GM12878 (cell line): ENCODE results near the gene LRRC57. TPM values are rescaled to one million over a fixed set of nuclear protein-coding genes. Genes with fewer than 3 reads are reported as not detected.

ENCODE experiments used
- BACH1 ChIP-seq: fragments of 450-650 bp; IDR thresholded peaks from 2 replicates; pipeline ENCODE4 v1.6.1; 2017; ENCODE audit warnings: mild to moderate bottlenecking, borderline replicate concordance
- BHLHE40 ChIP-seq, 2 experiments: fragments of 450-650 bp in 1 of 2; IDR thresholded peaks; 2 replicates each; pipeline ENCODE4 v1.6.1; 2011 to 2017; ENCODE audit warnings: low read depth in 2 of 2, borderline replicate concordance in 1 of 2, improper control_type of control experiment in 1 of 2, low read length in 1 of 2, mild to moderate bottlenecking in 1 of 2
- CHD2 ChIP-seq: IDR thresholded peaks from 2 replicates; pipeline ENCODE4 v1.6.1; 2011; ENCODE audit warnings: low read depth, low read length, improper control_type of control experiment, borderline replicate concordance
- DPF2 ChIP-seq: fragments of 450-650 bp; IDR thresholded peaks from 2 replicates; pipeline ENCODE4 v1.6.1; 2017; ENCODE audit warnings: mild to moderate bottlenecking
- GABPA ChIP-seq: IDR thresholded peaks from 2 replicates; pipeline ENCODE4 v1.6.1; 2014; ENCODE audit warnings: antibody characterized with exemption, low read depth, mild to moderate bottlenecking, inconsistent platforms
- IKZF1 ChIP-seq: fragments of 450-650 bp; conservative IDR thresholded peaks from 2 replicates; pipeline ENCODE4 v1.6.1; 2017; ENCODE audit warnings: antibody characterized with exemption, mild to moderate bottlenecking
- IRF4 ChIP-seq: IDR thresholded peaks from 2 replicates; pipeline ENCODE4 v1.6.1; 2011; ENCODE audit warnings: low read depth, low read length
- KAT2A ChIP-seq: conservative IDR thresholded peaks from 2 replicates; pipeline ENCODE4 v1.6.1; 2011; ENCODE audit warnings: low read depth, low read length; ENCODE audit not compliant: control insufficient read depth
- MYB ChIP-seq: fragments of 150-350 bp; IDR thresholded peaks from 2 replicates; pipeline ENCODE4 v1.6.1; 2014; ENCODE audit warnings: mild to moderate bottlenecking, low read depth, low read length, borderline replicate concordance
- NR2C2 ChIP-seq: IDR thresholded peaks from 2 replicates; pipeline ENCODE4 v1.6.1; 2011; ENCODE audit warnings: borderline replicate concordance, low read depth; ENCODE audit not compliant: control insufficient read depth, insufficient read length
- NR2F1 ChIP-seq: fragments of 450-650 bp; conservative IDR thresholded peaks from 2 replicates; pipeline ENCODE4 v1.6.1; 2017; ENCODE audit warnings: mild to moderate bottlenecking
- PKNOX1 ChIP-seq: fragments of 450-650 bp; IDR thresholded peaks from 2 replicates; pipeline ENCODE4 v1.6.1; 2016; ENCODE audit warnings: mild to moderate bottlenecking
- PML ChIP-seq: IDR thresholded peaks from 2 replicates; pipeline ENCODE4 v1.6.1; 2012; ENCODE audit warnings: low read length, inconsistent platforms
- POLR2A ChIP-seq: IDR thresholded peaks from 2 replicates; pipeline ENCODE4 v1.6.1; 2011; ENCODE audit warnings: low read depth, mild to moderate bottlenecking, low read length
- RUNX3 ChIP-seq: IDR thresholded peaks from 2 replicates; pipeline ENCODE4 v1.6.1; 2012; ENCODE audit warnings: low read length, inconsistent platforms
- SKIL ChIP-seq: fragments of 450-650 bp; IDR thresholded peaks from 2 replicates; pipeline ENCODE4 v1.6.1; 2017; ENCODE audit warnings: mild to moderate bottlenecking, low read depth, inconsistent platforms; ENCODE audit not compliant: poor library complexity, severe bottlenecking
- SMAD1 ChIP-seq: fragments of 450-650 bp; IDR thresholded peaks from 2 replicates; pipeline ENCODE4 v1.6.1; 2018; ENCODE audit warnings: mild to moderate bottlenecking, low read depth; ENCODE audit not compliant: partially characterized antibody
- SMAD5 ChIP-seq: IDR thresholded peaks from 2 replicates; pipeline ENCODE4 v1.6.1; 2016; ENCODE audit warnings: antibody characterized with exemption, low read depth
- STAT3 ChIP-seq: IDR thresholded peaks from 2 replicates; pipeline ENCODE4 v1.6.1; 2011; ENCODE audit warnings: low read depth, low read length, improper control_type of control experiment
- SUZ12 ChIP-seq: fragments of 200-600 bp; sonication (generic); IDR thresholded peaks from one replicate; pipeline ENCODE4 v1.6.1; 2018; ENCODE audit warnings: antibody characterized with exemption, mild to moderate bottlenecking; ENCODE audit not compliant: unreplicated experiment
- TCF12 ChIP-seq: IDR thresholded peaks from 2 replicates; pipeline ENCODE4 v1.6.1; 2011; ENCODE audit warnings: low read depth, mild to moderate bottlenecking, low read length
- TCF7 ChIP-seq: IDR thresholded peaks from 2 replicates; pipeline ENCODE4 v1.6.1; 2014; ENCODE audit warnings: antibody characterized with exemption, borderline replicate concordance
- ZNF24 ChIP-seq: fragments of 450-650 bp; IDR thresholded peaks from 2 replicates; pipeline ENCODE4 v1.6.1; 2017; ENCODE audit warnings: antibody characterized with exemption, mild to moderate bottlenecking
- ZNF384 ChIP-seq: IDR thresholded peaks from 2 replicates; pipeline ENCODE4 v1.6.1; 2012; ENCODE audit warnings: low read depth, mild to moderate bottlenecking, low read length, improper control_type of control experiment, borderline replicate concordance
- ZNF622 ChIP-seq: fragments of 450-650 bp; IDR thresholded peaks from 2 replicates; pipeline ENCODE4 v1.6.1; 2017; ENCODE audit warnings: mild to moderate bottlenecking, inconsistent platforms
- polyA plus RNA-seq, 11 experiments: library from polyadenylated mRNA; depleted of rRNA in 4 of 11; unstranded in 6 of 11; stranded (reverse) in 5 of 11; fragments of >200 nt; fragmentation: Nextera tagmentation in 4 of 11; fragmentation: Illumina TruSeq in 1 of 11; extraction: Ambion mirVana in 4 of 11; extraction: Trizol in 1 of 11; gene quantifications; 1 replicate in 1 of 11; 2 replicates in 10 of 11; pipeline versions ENCODE4 v1.2.1 to v1.2.3, GENCODE V29; 2011 to 2016; ENCODE audit warnings: inconsistent platforms in 2 of 11, missing spikeins in 2 of 11, low read depth in 1 of 11
- total RNA-seq, 4 experiments: library from RNA; depleted of rRNA in 3 of 4; stranded (reverse); fragments of >200 nt in 3 of 4; fragmentation: Illumina TruSeq in 1 of 4; extraction: Trizol in 1 of 4; gene quantifications; 2 replicates each; pipeline versions ENCODE4 v1.2.1 to v1.2.3, GENCODE V29; 2013 to 2021
- TF ChIP-seq, protein P1 (sequence below): IDR thresholded peaks from 2 replicates; pipeline ENCODE4 v1.6.1; 2011; ENCODE audit warnings: borderline replicate concordance, low read depth, mild to moderate bottlenecking, moderate library complexity, low read length; ENCODE audit not compliant: insufficient read depth, poor library complexity, severe bottlenecking
- TF ChIP-seq, protein P2 (sequence below): IDR thresholded peaks from 2 replicates; pipeline ENCODE4 v1.6.1; 2011; ENCODE audit warnings: low read depth, mild to moderate bottlenecking, low read length, moderate library complexity, borderline replicate concordance; ENCODE audit errors: extremely low read depth

LRRC57 gene
- total and polyA plus RNA-seq, 10 of the 15 experiments (the other 5 are each of a cell fraction or from before 2014, with no cell fraction given), result 5.2 to 15.7 (median 9.6) TPM

- TF ChIP-seq TCF7 (peak; percentile 68; the same call in 1 of the 2 replicates), KAT2A (no peak), ZNF24 (peak; percentile 66; the same call in 1 of the 2 replicates), IRF4 (0 out of 2 replicates have a peak, but pooled peaks have one; percentile 14), SUZ12 (no peak), SKIL (peak; percentile 57), DPF2 (peak; percentile 51; the same call in 1 of the 2 replicates), CHD2 (no peak), NR2F1 (peak; percentile 81), IKZF1 (peak; percentile 68), ZNF384 (peak; percentile 100), SMAD1 (peak; percentile 66), PML (peak; percentile 78; the same call in 1 of the 2 replicates), GABPA (peak; percentile 31; the same call in 1 of the 2 replicates), SMAD5 (peak; percentile 91), STAT3 (no peak), MYB (peak; percentile 86), BHLHE40 (IDR thresholded peaks at IDR 0.05; ENCODE audit: borderline replicate concordance in 1 of 2, low read depth in 2 of 2, low read length in 1 of 2) (peak; percentile 64 to 67; a peak in 2 of 4 replicates), POLR2A (peak; percentile 86), ZNF622 (no peak), PKNOX1 (peak; percentile 29; the same call in 1 of the 2 replicates), RUNX3 (peak; percentile 91), NR2C2 (no peak), BACH1 (0 out of 2 replicates have a peak, but pooled peaks have one; percentile 7), TCF12 (peak; percentile 50; the same call in 1 of the 2 replicates)
- TF ChIP-seq, protein P1, sequence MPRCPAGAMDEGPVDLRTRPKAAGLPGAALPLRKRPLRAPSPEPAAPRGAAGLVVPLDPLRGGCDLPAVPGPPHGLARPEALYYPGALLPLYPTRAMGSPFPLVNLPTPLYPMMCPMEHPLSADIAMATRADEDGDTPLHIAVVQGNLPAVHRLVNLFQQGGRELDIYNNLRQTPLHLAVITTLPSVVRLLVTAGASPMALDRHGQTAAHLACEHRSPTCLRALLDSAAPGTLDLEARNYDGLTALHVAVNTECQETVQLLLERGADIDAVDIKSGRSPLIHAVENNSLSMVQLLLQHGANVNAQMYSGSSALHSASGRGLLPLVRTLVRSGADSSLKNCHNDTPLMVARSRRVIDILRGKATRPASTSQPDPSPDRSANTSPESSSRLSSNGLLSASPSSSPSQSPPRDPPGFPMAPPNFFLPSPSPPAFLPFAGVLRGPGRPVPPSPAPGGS, result peak; percentile 36
- TF ChIP-seq, protein P2, sequence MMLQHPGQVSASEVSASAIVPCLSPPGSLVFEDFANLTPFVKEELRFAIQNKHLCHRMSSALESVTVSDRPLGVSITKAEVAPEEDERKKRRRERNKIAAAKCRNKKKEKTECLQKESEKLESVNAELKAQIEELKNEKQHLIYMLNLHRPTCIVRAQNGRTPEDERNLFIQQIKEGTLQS, result peak; percentile 66; the same call in 1 of the 2 replicates
These were observed 57.7 kb downstream of the LRRC57 start, which contains the start of gene ZNF106 (continued) for GRCh38 chr15:42490671-42491538.
